Measurements from ENCODE around the gene ODAD4.

Gene ODAD4

GRCh38 chr17:41977991-41978390 is 47.6 kb downstream of the ODAD4 start:
- H3K4me3 ChIP-seq (ENCODE audit: low read depth, low read length) = no peak overlapping the region
- no peak for TF ChIP-seq CTCF (IDR thresholded peaks at IDR 0.05; ENCODE audit: insufficient read depth, low read depth, low read length, missing control alignments)
- no peak for DNase-seq (ENCODE audit: low read depth)

GRCh38 chr17:41982026-41982760 is 51.8 kb downstream of the ODAD4 start:
- DNase-seq (ENCODE audit: low read depth) = no peak
- no peak for TF ChIP-seq CTCF (IDR thresholded peaks at IDR 0.05; ENCODE audit: insufficient read depth, low read depth, low read length, missing control alignments)

GRCh38 chr17:41984454-41984853 is 54.0 kb downstream of the ODAD4 start:
- no peak for TF ChIP-seq CTCF (IDR thresholded peaks at IDR 0.05; ENCODE audit: insufficient read depth, low read depth, low read length, missing control alignments)
- H3K4me3 ChIP-seq (ENCODE audit: low read depth, low read length) = no peak overlapping the region
- no peak for DNase-seq (ENCODE audit: low read depth)

More at GRCh38 chr17:41982026-41982760, 51.8 kb downstream of the ODAD4 start:
- H3K4me3 ChIP-seq (ENCODE audit: low read depth, low read length) = no peak overlapping the region

GRCh38 chr17:41985919-41986318 is 55.5 kb downstream of the ODAD4 start:
- no peak for DNase-seq (ENCODE audit: low read depth)
- H3K4me3 ChIP-seq (ENCODE audit: low read depth, low read length) = no peak overlapping the region
- no peak for TF ChIP-seq CTCF (IDR thresholded peaks at IDR 0.05; ENCODE audit: insufficient read depth, low read depth, low read length, missing control alignments)

GRCh38 chr17:41986634-41987033 is 56.2 kb downstream of the ODAD4 start:
- no peak for DNase-seq (ENCODE audit: low read depth)
- no peak overlapping the region for H3K4me3 ChIP-seq (ENCODE audit: low read depth, low read length)
- TF ChIP-seq CTCF (IDR thresholded peaks at IDR 0.05; ENCODE audit: insufficient read depth, low read depth, low read length, missing control alignments) = no peak

GRCh38 chr17:41987642-41988041 is 57.2 kb downstream of the ODAD4 start:
- no peak for DNase-seq (ENCODE audit: low read depth)
- no peak for TF ChIP-seq CTCF (IDR thresholded peaks at IDR 0.05; ENCODE audit: insufficient read depth, low read depth, low read length, missing control alignments)

GRCh38 chr17:41988418-41988817 is 58.0 kb downstream of the ODAD4 start:
- no peak for TF ChIP-seq CTCF (IDR thresholded peaks at IDR 0.05; ENCODE audit: insufficient read depth, low read depth, low read length, missing control alignments)
- no peak for DNase-seq (ENCODE audit: low read depth)
- H3K4me3 ChIP-seq (ENCODE audit: low read depth, low read length) = no peak overlapping the region

More at GRCh38 chr17:41987642-41988041, 57.2 kb downstream of the ODAD4 start:
- no peak overlapping the region for H3K4me3 ChIP-seq (ENCODE audit: low read depth, low read length)

Measured in GM12865 (cell line).